ENCODE results near the gene CHRM5.

DNA sequence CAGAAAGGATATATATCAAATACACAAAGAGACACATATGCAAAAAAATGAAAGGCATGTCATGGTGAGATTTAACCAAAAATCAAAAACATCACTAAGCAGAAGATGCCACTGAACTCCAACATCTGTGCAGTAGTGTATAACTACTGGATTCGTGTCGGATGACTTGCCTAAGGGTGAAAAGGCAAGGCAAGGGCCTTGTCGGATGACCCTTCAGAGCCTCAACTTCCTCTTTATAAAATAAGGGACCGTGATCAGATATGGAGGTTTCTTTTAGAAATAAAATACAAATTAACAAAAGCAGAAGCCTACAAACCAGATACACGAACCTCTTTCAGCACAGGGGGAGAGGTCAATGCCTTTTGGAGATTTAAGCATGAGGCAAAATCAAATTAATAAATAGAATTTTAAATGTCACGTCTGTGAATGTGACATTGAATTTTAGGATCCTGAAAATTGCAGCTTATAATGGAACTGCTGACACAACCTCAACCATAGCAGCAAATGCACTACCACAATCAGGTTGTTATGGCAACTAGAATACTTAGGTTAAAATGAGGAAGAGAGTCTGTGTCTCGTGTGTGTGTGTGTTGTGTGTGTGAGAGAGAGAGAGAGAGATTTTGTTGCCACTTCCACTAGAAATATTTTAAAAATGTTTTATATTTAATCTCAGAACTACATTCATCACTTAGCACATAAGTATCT, 8.3 kb upstream of the CHRM5 start:
- TF ChIP-seq, protein P1, sequence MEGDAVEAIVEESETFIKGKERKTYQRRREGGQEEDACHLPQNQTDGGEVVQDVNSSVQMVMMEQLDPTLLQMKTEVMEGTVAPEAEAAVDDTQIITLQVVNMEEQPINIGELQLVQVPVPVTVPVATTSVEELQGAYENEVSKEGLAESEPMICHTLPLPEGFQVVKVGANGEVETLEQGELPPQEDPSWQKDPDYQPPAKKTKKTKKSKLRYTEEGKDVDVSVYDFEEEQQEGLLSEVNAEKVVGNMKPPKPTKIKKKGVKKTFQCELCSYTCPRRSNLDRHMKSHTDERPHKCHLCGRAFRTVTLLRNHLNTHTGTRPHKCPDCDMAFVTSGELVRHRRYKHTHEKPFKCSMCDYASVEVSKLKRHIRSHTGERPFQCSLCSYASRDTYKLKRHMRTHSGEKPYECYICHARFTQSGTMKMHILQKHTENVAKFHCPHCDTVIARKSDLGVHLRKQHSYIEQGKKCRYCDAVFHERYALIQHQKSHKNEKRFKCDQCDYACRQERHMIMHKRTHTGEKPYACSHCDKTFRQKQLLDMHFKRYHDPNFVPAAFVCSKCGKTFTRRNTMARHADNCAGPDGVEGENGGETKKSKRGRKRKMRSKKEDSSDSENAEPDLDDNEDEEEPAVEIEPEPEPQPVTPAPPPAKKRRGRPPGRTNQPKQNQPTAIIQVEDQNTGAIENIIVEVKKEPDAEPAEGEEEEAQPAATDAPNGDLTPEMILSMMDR (IDR thresholded peaks at IDR 0.05) = no peak
- no peak for TF ChIP-seq POLR2A (IDR thresholded peaks at IDR 0.05)

All from uterus (tissue), 2 donors.